Stimulated activated CD8-positive, alpha-beta memory T cell treated with anti-CD3 and anti-CD28 coated beads, Interleukin-4, amount 100 ng/mL, for 4 hours (primary cell): ENCODE results near the gene B4GALT5.
A peak's percentile ranks its signal among the peaks of the same experiment; 100 is the strongest.

Source experiments
- DNase-seq, 2 donors: peaks; one replicate each; pipeline ENCODE4 v3.0.0-alpha.2; 2020; ENCODE audit warnings: low read depth in 2 of 2, low spot score in 1 of 2

The B4GALT5 gene

DNA sequence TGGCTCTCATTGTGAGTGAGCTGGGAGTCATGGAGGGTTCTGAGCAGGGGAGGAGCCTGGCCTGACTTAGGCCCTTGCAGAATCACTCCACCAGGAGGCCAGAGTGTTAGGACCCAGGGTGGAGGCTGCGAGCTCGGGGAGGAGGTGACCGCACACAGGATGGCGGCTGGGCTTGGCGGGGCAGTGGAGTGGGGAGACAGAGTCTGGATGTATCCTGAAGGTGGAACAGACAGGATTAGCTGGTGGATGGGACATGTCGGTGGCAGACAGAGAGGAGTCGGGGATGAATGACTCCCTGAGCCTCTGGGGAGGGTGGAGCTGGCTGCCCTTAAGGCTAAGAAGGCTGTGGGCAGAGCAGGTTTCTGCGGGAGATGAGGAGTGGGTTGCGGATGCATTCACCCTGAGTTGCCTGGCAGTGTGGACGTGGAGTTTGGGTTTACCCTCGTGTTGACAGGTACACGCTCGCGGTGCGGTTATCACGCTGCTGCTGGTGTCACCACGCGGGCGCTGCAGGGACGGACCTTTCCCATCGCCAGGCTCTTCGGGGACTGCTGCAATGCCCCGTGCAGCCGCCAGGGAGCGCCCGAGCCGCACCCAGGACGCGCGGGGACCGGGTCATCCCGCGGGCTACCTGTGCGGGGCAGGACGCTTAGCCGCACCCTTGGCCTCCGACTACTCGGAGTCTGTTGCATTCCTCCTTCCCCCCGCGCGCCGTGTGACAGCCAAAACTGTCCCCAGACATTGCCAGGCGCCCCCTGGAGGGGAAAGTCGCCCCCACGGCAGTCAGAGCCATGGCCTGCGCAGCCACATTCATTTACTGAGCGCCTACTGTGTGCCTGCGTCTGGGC lies 102.8 kb downstream of the B4GALT5 start:
- peak; percentile 29 to 49 for DNase-seq

DNA sequence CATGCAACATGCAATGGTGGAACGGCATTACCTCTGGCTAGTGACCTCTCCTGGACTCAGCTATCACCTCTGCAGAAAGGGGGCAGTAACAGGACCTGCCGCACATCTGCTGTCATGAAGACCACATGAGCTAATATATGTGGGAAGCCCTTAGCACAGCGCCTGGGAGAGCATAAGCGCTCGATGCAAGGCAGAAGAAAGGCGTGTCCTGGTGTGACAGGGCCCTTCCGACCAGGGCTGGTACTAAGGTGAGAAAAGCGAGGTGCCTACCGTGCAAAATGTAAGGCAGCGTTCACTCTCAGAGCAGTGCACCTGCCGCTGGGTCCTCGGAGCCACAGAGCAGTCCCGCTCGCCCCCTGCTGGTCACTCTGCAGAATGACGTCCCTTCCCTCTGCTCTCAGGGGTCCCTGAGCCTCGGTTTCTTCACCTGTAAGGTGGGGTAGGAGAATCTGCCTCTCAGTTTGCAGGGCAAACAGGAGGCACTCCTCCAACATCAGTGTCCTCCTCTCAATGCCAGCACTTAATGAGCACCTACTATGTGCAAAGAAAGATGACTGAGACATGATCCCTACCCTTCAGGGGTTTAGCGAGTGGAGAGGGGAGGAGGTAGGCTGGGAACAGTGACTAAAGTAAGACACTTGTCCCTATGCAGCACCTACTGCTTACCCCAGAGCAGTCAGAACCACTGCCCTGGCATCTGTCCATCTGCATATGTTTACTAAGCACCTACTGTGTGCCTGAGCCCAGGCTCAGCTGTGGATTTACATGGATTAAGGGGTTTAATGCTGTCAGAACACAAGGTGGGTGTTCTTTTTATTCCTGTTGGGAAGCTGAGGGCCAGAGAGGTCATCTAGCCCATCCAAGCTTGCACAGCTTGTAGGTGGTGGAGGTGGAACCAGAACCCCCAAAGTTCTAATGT lies 104.7 kb downstream of the B4GALT5 start:
- peak; percentile 53 to 55 for DNase-seq

DNA sequence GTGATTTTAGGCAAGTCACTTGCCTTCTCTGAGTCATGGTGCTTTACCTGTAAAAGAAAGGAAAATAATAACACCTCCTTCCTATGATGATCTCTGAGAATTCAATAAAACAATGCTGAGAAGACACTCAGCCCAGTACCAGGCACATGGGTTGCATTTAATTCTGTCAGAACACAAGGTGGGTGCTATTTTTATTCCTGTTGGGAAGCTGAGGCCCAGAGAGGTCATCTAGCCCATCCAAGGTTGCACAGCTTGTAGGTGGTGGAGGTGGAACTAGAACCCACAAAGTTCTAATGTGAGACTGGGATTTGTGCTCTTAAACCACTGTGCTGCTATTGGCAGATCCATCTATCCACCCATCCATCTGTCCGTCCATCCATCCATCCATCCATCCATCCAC lies 106.1 kb downstream of the B4GALT5 start:
- DNase-seq = no peak

DNA sequence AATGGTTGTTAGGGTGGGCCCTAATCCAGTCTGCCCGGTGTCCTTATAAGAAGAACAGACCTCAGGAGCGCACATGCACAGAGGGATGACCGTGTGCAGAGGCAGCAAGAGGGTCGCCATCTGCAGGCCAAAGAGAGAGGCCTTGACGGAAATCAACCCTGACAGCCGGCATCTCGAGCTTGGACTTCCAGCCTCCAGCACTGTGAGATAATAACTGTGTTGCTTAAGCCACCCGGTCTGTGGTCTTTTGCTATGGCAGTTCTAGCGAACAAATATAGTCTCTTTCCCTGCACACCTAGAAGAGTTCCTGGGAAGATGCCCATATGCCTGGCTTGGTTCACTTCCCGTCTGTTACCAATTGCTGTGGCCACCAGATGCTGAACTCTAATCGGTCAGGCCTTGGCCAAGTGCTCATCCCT lies 110.5 kb downstream of the B4GALT5 start:
- no peak for DNase-seq

DNA sequence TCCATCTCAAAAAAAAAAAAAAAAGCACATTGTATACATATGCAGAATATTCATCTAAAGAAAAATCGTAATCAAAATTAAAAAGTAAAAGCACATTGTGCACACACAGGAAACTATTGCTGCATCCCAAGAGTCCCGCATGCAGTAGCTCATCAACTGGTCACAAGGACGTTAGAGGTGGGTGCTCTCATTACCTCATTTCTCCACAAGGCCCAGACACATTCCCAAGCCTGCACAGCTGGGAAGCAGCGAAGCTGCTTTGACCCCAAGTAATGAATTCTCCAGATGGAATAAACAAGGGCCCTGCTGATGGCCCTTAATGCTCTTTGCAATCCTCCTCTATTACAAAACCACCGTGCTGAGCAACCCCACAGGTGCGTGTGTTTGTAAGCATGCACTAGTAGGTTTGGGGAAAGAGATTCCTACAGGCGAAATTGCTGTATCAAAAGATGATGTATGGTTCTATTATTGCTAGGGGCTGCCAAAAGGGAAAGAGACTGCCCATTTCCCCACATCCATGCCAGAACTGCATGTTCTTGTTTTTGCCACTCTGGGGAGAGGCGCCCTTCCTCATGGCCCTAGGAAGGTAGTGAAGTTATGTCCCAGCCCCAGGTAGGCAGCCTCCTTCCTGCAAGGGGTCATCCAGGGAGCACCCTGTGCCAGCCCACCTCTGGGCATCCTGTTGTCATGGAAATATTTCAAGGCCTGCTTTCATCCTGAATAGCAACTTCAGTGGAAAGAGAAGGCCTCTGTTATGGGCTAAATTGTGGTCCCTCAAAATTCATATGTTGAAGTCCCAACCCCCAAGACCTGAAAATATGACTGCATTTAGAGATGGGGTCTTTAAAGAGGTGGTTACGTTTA lies 111.1 kb downstream of the B4GALT5 start:
- DNase-seq = no peak

DNA sequence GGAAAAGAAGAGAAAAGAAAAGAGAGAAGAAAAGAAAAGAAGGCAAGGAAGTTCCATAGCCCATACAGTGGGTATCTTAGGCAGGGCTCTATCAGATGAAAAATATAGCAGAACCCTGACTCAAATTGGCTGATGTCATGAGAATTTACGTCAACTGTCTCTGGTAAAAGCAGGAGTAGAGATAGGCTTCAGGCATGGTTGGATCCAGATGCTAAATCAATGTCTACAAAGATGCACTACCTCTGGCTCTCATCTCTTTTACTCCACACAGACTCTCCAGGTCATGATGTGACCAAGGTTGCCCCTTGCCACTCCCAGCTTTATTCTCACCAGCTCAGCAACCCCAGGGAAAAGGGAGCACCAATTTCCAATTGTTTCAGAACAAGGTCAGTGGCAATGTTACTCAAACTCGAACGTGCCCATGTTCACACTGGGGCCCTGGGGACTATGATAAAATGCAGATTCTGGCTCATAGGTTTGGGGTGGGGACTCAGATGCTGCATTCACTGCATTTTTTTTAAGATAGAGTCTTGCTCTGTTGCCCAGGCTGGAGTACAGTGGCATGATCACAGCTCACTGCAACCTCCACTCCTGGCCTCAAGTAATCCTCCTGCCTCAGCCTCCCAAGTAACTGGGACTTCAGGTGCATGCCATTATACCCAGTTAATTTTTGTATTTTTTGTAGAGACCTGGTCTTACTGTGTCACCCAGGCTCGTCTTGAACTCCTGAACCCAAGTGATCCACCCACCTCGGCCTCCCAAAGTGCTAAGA lies 112.3 kb downstream of the B4GALT5 start:
- DNase-seq = no peak

DNA sequence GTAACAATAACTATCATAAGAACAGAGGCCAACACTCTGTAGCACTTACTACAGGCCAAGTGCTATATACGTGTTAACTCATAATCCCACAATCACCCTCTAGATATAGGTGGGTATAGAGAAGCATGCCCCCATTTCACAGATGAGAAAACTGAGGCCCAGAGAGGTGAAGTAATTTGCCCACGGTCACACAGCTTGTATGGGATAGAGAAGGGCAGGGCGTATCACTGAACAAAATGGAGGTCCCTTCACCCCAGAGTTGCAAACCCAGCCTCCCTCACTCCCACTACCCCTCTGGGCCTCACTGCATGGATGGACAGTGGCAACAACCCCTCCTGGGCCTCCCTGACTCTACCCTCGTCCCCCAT lies 113.9 kb downstream of the B4GALT5 start:
- no peak for DNase-seq

DNA sequence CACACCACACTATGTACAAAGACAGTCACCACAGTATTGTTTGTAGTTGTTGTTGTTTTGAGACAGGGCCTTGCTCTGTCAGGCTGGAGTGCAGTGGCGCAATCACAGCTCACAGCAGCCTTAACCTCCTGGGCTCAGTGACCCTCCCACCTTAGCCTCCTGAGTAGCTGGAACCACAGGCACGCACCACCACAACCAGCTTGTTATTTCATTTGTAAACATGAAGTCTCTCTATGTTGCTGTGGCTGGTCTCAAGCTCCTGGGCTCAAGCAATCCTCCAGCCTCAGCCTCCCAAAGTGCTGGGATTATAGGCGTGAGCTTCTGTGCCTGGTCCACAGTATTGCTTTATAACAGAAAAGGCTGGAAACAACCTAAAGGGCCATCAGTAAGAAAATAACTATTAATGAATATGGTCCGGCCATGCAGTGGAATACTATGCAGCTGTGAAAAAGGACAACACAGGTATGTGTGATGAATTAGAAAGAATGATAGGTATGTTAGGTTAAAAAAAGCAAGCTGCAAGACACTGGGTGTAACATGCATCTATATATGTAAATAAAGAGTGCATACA lies 115.8 kb downstream of the B4GALT5 start:
- no peak for DNase-seq

DNA sequence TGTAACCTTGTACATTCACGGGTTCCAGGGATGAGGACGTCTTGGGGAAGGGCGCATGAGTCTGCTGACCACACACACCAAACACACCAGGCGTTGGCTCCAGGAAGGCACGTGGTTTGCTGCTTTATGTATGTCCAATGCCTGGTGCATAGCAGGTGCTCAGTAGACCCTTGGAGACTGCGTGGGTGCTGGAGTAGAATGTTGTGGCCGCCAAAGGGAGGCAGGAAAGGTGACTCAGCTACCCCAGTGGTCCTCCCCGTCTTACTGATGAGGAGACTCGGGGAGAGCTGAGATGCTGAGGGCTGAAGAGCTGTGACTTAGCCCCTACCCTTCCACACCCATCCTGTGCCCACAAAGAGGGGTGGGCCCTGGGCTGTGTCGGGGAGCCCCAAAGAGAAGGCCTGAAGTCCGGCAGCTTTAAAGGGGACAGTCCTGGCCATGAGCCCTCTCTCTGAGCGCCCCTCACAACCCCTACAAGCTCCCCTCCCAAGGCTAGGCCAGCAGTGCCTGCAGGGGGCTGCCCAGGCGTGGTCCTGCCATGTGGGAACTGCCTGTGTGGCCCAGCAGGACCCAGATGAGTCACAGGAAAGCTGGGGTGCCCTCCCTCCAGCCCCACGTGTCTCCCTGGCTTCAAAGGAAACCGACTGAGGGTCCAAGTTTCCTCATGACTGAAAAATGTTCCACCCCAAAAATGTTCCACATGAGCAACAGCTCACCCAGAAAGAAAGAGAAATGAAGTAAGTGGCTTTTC lies 117.7 kb downstream of the B4GALT5 start:
- peak; percentile 29 to 50 for DNase-seq

DNA sequence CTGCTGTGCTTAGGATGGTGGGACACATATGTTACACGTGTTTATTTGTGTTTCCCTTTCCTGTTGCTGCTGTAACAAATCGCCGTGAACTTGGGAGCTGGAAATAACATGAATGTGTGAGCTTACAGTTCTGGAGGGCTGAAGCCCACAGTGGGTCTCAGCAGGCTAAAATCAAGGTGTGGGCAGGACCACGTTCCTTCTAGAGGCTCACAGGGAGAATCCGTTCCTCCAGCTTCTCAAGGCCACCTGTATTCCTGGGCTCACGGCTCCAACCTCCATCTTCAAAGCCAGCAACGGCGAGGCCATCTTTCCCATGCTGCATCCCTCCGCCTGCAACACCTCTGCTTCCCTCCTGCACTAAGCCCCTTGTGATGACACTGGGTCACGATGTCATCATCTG lies 118.3 kb downstream of the B4GALT5 start:
- DNase-seq = no peak

DNA sequence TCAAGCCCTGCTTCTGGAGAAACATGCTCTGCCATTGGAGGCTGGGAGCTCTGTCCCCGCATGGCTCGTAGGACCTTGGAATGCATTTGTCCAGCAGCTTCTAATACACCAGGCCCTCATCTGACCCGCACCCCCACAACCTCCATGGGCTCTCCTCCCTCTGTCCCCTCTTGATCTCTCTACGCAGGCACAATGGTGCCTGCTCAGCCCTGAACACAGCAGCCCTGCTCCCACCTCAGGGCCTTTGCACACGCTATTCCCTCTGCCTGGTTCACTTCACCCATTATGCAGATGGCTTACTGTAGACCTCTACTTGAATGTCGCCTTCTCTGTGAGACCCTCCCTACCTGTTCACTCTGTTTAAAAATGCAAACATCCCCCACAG lies 118.8 kb downstream of the B4GALT5 start:
- no peak for DNase-seq

DNA sequence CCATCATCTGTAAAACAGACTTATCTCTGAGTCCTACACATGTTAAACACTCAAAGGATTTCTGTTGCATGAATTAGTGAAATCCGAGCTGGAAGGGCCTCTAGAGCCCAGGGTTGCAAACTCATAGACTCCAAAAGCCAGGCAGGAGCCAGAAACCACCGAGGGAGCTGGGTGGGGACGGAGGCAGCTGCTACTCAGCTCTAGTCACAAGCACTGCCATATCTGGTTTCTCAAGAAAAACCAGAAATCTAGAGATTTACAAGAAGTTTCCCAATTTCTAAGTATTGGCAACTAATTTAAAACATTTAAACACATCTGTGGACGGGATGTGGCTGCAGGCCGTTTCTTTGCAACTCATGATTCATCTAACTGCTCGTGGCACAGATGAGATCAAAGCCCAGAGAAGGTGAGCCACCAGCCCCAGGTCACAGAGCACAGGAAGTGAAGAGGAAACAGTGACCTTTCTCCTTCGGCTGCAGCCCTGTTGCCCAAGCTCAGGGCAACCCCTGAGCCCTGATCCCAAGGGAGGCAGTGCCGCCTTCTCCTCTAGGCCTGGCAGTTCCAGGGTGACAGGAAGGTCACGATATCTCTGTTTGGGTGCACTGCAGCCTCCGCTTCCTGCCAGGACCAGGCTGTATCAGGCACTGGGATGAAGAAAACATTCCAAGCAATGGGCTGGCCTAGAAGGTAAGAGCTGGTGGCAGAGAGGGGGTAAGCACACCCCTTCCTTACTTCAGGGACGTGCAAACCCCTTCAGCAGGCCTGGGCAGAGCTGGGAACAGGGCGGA lies 119.3 kb downstream of the B4GALT5 start:
- DNase-seq = peak; percentile 27 to 28

DNA sequence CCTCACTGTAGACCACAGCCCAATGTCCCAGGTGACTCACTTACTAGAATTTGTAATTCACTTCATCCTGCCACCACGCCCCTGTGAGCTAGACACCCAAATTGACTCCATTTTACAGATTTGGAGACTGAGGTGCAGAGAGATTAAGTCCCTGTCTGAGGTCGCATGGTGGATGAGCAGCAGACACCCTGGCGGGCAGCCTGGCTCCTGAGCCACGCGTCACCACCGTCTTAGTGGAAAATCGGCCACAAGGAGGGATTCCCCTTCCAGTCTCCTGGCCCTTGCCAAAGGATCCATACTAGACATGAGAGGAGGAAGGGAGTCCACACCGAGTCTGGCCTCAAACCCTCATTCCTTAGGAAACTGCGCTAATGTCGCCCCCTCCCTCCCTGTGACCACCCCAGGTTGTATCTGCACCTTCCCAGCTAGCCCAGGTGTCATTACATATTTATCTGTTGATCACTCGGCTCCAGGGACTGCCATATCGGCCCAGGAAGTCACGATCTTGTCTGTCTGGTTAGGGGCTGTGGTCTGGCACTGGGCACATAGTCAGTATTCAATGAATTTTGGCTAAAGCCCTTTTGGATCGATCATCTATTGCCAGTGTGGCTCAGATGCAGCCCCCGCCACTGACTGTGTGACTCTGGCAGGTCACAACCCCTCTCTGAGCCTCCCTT lies 120.1 kb downstream of the B4GALT5 start:
- DNase-seq = no peak

DNA sequence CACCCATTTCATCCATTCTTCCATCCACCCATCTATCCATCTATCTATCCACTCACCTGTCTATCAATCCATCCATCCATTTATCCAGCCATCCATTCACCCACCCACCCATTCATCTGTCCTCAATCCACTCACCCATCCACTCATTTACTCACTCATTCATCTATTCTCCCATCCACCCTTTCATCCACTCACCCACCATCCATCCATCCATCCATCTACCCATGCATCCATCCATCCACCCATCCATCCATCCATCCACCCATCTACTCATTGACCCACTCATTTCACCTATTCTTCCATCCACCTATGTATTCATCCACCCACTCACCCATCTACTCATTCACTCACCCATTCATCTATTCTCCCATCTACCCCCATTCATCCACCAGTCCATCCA lies 121.6 kb downstream of the B4GALT5 start:
- DNase-seq = no peak

DNA sequence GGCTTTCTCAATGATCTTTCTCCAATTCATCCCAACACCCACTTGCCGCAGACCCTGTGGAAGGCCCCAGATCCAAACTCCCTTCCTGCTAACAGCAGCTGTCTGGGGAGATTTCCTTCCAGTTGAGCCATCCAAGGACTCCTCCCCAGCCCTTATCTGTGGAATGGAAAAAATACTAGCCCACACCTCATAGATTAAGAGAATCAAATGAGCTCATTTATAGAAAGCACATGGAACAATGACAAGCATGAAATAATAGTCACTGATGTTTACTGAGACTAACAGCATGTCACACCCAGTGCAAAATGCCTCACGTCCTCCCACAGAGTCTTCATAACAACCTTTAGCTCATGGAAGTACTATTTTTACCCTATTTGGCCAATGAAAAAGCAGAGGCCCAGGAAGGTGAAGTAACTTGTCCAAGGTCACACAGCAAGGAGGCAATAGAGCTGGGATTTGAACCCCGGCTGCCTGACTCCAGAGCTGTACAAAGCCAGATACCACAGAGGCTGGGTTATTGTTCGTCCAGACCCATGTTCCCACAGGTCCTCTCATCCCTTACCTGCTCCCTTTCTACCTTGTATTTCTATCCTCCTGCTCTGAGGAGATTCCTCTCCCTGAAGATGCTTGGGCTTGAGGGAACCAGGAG lies 122.3 kb downstream of the B4GALT5 start:
- DNase-seq = no peak

DNA sequence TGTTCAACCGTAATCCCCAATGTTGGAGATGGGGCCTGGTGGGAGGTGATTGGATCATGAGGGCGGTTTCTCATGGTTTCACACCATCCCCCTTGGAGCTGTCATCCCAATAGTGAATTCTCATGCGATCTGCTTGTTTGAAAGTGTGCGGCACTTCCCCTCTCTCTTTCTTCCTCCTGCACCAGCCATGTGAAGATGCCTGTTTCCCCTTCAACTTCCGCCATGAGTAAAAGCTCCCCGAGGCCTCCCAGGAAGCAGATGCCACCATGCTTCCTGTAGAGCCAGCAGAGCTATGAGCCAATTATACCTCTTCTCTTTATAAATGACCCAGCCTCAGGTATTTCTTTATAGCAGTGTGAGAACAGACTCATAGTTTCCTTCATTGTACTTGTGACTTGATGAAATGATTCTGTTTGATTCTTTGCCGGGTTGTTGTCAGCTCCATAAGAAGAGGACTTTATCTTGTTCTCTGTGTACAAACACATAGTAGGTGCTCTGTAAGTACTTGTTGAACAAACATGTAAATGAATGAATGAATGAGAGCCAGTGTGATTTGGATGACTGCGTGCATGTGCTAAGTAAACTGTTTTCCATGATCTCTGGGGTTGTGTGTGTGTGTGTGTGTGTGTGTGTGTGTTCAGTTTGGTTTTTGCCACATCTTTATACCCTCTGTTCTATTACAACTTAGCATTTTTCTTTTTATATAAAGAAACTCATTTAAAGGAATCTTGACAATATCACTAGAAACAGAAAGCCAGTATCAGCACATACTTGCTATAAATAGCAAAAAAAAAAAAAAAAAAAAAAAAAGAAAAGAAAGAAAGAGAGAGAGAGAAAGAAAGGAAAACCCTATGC lies 123.3 kb downstream of the B4GALT5 start:
- DNase-seq = no peak

DNA sequence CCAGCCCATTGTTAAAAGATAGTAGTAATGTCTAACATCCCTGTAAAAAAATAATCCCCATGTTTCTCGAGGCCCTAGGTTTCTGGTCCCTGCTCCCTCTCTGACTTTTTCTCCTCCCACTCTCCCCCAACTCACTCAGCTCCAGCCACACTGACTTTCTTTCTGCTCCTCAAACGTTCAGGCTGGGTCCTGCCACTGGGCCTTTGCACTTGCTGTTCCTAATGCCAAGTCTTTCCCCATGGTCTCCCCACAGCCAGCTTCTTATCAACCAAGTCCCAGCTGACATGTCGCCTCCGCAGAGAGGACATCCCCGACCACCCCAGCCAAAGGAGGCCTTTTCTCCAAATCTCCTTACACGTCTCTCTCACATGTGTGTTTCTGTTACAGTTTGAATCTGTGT lies 123.9 kb downstream of the B4GALT5 start:
- no peak for DNase-seq
